ENCODE data around the gene BEND6.

BEND6 gene

GRCh38 chr6:56940977-56941376 is 13.9 kb upstream of the BEND6 start:
- DNase-seq (ENCODE audit: low spot score), result no peak

- DNase-seq (ENCODE audit: low spot score), result no peak
Measured at GRCh38 chr6:56944661-56945060, 10.2 kb upstream of the BEND6 start.

GRCh38 chr6:56946368-56946767 is 8.5 kb upstream of the BEND6 start:
- no peak for DNase-seq (ENCODE audit: low spot score)

- no peak for DNase-seq (ENCODE audit: low spot score)
Measured at GRCh38 chr6:56947924-56948323, 7.0 kb upstream of the BEND6 start.

GRCh38 chr6:56949265-56949664 is 5.6 kb upstream of the BEND6 start:
- no peak for DNase-seq (ENCODE audit: low spot score)

GRCh38 chr6:56949925-56950495 is 4.9 kb upstream of the BEND6 start:
- DNase-seq (ENCODE audit: low spot score), result no peak

- DNase-seq (ENCODE audit: low spot score), result no peak
Measured at GRCh38 chr6:56951049-56951831, 3.7 kb upstream of the BEND6 start.

GRCh38 chr6:56953597-56954402 is 1.1 kb upstream of the BEND6 start:
- DNase-seq (ENCODE audit: low spot score), result no peak

GRCh38 chr6:56955171-56956155 is 556 bp downstream of the BEND6 start:
- DNase-seq (ENCODE audit: low spot score), result peak; percentile 92

- DNase-seq (ENCODE audit: low spot score), result no peak
Measured at GRCh38 chr6:56956491-56956890, 1.6 kb downstream of the BEND6 start.

GRCh38 chr6:56957856-56958255 is 2.9 kb downstream of the BEND6 start:
- no peak for DNase-seq (ENCODE audit: low spot score)

- no peak for DNase-seq (ENCODE audit: low spot score)
Measured at GRCh38 chr6:56958481-56958880, 3.6 kb downstream of the BEND6 start.

GRCh38 chr6:56959094-56959493 is 4.2 kb downstream of the BEND6 start:
- DNase-seq (ENCODE audit: low spot score), result peak; percentile 16

GRCh38 chr6:56959938-56960337 is 5.0 kb downstream of the BEND6 start:
- peak; percentile 9 for DNase-seq (ENCODE audit: low spot score)

GRCh38 chr6:56961151-56961550 is 6.2 kb downstream of the BEND6 start:
- DNase-seq (ENCODE audit: low spot score), result no peak

GRCh38 chr6:56962441-56962840 is 7.5 kb downstream of the BEND6 start:
- DNase-seq (ENCODE audit: low spot score), result no peak

- no peak for DNase-seq (ENCODE audit: low spot score)
Measured at GRCh38 chr6:56963043-56963442, 8.1 kb downstream of the BEND6 start.

GRCh38 chr6:56963793-56964192 is 8.9 kb downstream of the BEND6 start:
- no peak for DNase-seq (ENCODE audit: low spot score)

GRCh38 chr6:56965126-56965525 is 10.2 kb downstream of the BEND6 start:
- no peak for DNase-seq (ENCODE audit: low spot score)

- no peak for DNase-seq (ENCODE audit: low spot score)
Measured at GRCh38 chr6:56970849-56971248, 15.9 kb downstream of the BEND6 start.

GRCh38 chr6:56977192-56977591 is 22.3 kb downstream of the BEND6 start:
- DNase-seq (ENCODE audit: low spot score), result no peak

- DNase-seq (ENCODE audit: low spot score), result no peak
Measured at GRCh38 chr6:56978530-56978929, 23.6 kb downstream of the BEND6 start.

Data from GM03348 (cell line).